Smooth muscle cell (in vitro differentiated cells): Measurements from ENCODE around the gene ARMCX5. TPM values are rescaled to one million over a fixed set of nuclear protein-coding genes. Genes with fewer than 3 reads are reported as not detected.
A peak's percentile ranks its signal among the peaks of the same experiment; 100 is the strongest.

ENCODE experiments used
- DNase-seq: peaks from one replicate; lab custom pipeline; 2025; ENCODE audit not compliant: unreplicated experiment; lab: John Stamatoyannopoulos, UW
- H2AFZ ChIP-seq: fragments of 200-600 bp; sonication (generic); 2 replicates; pipeline ENCODE4 v1.6.0; 2016; ENCODE audit warnings: antibody characterized with exemption, low read depth, mild to moderate bottlenecking
- H3F3A ChIP-seq: fragments of 200-600 bp; sonication (generic); 2 replicates; pipeline ENCODE4 v1.6.0; 2017; ENCODE audit warnings: antibody characterized with exemption, low read depth
- H3K27ac ChIP-seq: fragments of 200-600 bp; sonication (generic); 2 replicates; pipeline ENCODE4 v1.5.1; 2016; ENCODE audit warnings: low read depth, mild to moderate bottlenecking
- H3K27me3 ChIP-seq: fragments of 200-600 bp; sonication (generic); 2 replicates; pipeline ENCODE4 v1.6.1; 2016; ENCODE audit warnings: low read depth, mild to moderate bottlenecking
- H3K36me3 ChIP-seq: fragments of 200-600 bp; sonication (generic); 2 replicates; pipeline ENCODE4 v1.5.1; 2016; ENCODE audit warnings: low read depth
- H3K4me1 ChIP-seq: fragments of 200-600 bp; sonication (generic); 2 replicates; pipeline ENCODE4 v1.5.1; 2016; ENCODE audit warnings: low read depth
- H3K4me2 ChIP-seq: fragments of 200-600 bp; sonication (generic); 2 replicates; pipeline ENCODE4 v1.6.0; 2016; ENCODE audit warnings: mild to moderate bottlenecking
- H3K4me3 ChIP-seq: fragments of 200-600 bp; sonication (generic); 2 replicates; pipeline ENCODE4 v1.5.1; 2016; ENCODE audit warnings: mild to moderate bottlenecking
- H3K79me2 ChIP-seq: fragments of 200-600 bp; sonication (generic); 2 replicates; pipeline ENCODE4 v1.6.0; 2016; ENCODE audit warnings: low read depth, mild to moderate bottlenecking
- H3K9ac ChIP-seq: fragments of 200-600 bp; sonication (generic); 2 replicates; pipeline ENCODE4 v1.6.0; 2016; ENCODE audit warnings: low read depth
- H3K9me3 ChIP-seq: fragments of 200-600 bp; sonication (generic); replicated peaks from 2 replicates; pipeline ENCODE4 v1.5.1; 2016; ENCODE audit warnings: low read depth
- H4K20me1 ChIP-seq: fragments of 200-600 bp; sonication (generic); 2 replicates; pipeline ENCODE4 v1.6.0; 2016; ENCODE audit warnings: low read depth
- CTCF ChIP-seq: fragments of 200-600 bp; sonication (generic); IDR thresholded peaks from 2 replicates; pipeline ENCODE4 v1.5.1; 2017; ENCODE audit warnings: borderline replicate concordance, mild to moderate bottlenecking, antibody characterized with exemption; ENCODE audit not compliant: insufficient read depth, poor library complexity, severe bottlenecking
- WGBS: methylation state at CpG from one replicate; pipeline ENCODE4 v1.1.7; 2016; ENCODE audit warnings: low lambda C conversion rate; 5-methylcytosine and 5-hydroxymethylcytosine counted together
- polyA plus RNA-seq: library from polyadenylated mRNA; unstranded; fragments of >200 nt; fragmentation: Nextera tagmentation; extraction: Ambion mirVana; gene quantifications from 2 replicates; pipeline ENCODE4 v1.2.1, GENCODE V29; 2016
- total RNA-seq: library from RNA; depleted of rRNA; stranded (reverse); fragments of >200 nt; gene quantifications from 2 replicates; pipeline ENCODE4 v1.2.3, GENCODE V29; 2014

ARMCX5 gene
- total and polyA plus RNA-seq, 2 experiments from 2014 or later, result 5.7 to 12.9 TPM

- no peak overlapping the region for H3K4me2 ChIP-seq
- WGBS, result 42% methylated on average over 1 of the region's 1 CpG
- H3K27ac ChIP-seq, result no peak overlapping the region
- H3K36me3 ChIP-seq, result no peaks in the 10 kb centered on the region
- H3K9ac ChIP-seq, result no peak overlapping the region
- no peak for DNase-seq
- no peak for TF ChIP-seq CTCF
- H3K79me2 ChIP-seq, result no peaks in the 10 kb centered on the region
- no peaks in the 10 kb centered on the region for H4K20me1 ChIP-seq
- H3K4me1 ChIP-seq, result no peaks in the 10 kb centered on the region
- H3K9me3 ChIP-seq, result no peaks in the 10 kb centered on the region
- no peaks in the 10 kb centered on the region for H3K27me3 ChIP-seq
- no peak overlapping the region for H2AFZ ChIP-seq
- H3K4me3 ChIP-seq, result no peak overlapping the region
- H3F3A ChIP-seq, result no peaks in the 10 kb centered on the region
Observed at GRCh38 chrX:102580891-102581290, 18.4 kb upstream of the ARMCX5 start.

- no peak overlapping the region for H3K9ac ChIP-seq
- WGBS, result 76% methylated on average over 2 of the region's 2 CpGs
- H3K79me2 ChIP-seq, result no peaks in the 10 kb centered on the region
- H4K20me1 ChIP-seq, result no peaks in the 10 kb centered on the region
- H2AFZ ChIP-seq, result no peak overlapping the region
- no peaks in the 10 kb centered on the region for H3F3A ChIP-seq
- no peak for DNase-seq
- no peak overlapping the region for H3K27ac ChIP-seq
- no peaks in the 10 kb centered on the region for H3K9me3 ChIP-seq
- no peak overlapping the region for H3K4me2 ChIP-seq
- no peak for TF ChIP-seq CTCF
- no peaks in the 10 kb centered on the region for H3K4me1 ChIP-seq
- H3K4me3 ChIP-seq, result no peak overlapping the region
- H3K27me3 ChIP-seq, result no peaks in the 10 kb centered on the region
- no peaks in the 10 kb centered on the region for H3K36me3 ChIP-seq
Observed at GRCh38 chrX:102593367-102593766, 5.9 kb upstream of the ARMCX5 start.

GRCh38 chrX:102599951-102600579 lies 750 bp downstream of the ARMCX5 start:
- H3K9ac ChIP-seq, result peak overlapping the region; percentile 62
- no peaks in the 10 kb centered on the region for H4K20me1 ChIP-seq
- H3K79me2 ChIP-seq, result no peaks in the 10 kb centered on the region
- H3K4me3 ChIP-seq, result peak overlapping the region; percentile 76
- H3K27ac ChIP-seq, result peak overlapping the region; percentile 62
- peak overlapping the region; percentile 85 for H2AFZ ChIP-seq
- H3K27me3 ChIP-seq, result no peaks in the 10 kb centered on the region
- H3K36me3 ChIP-seq, result no peaks in the 10 kb centered on the region
- peak overlapping the region; percentile 86 for H3K4me2 ChIP-seq
- no peaks in the 10 kb centered on the region for H3K9me3 ChIP-seq
- TF ChIP-seq CTCF, result no peak
- H3F3A ChIP-seq, result no peaks in the 10 kb centered on the region
- DNase-seq, result no peak
- 32% methylated on average over 6 of the region's 6 CpGs for WGBS
- H3K4me1 ChIP-seq, result no peaks in the 10 kb centered on the region

- no peak overlapping the region for H3K4me3 ChIP-seq
- peaks cover 8% of the 10 kb centered on the region for H3K79me2 ChIP-seq
- H3F3A ChIP-seq, result no peaks in the 10 kb centered on the region
- TF ChIP-seq CTCF, result no peak
- H3K9ac ChIP-seq, result no peak overlapping the region
- H4K20me1 ChIP-seq, result peaks cover 5% of the 10 kb centered on the region
- no peak overlapping the region for H3K27ac ChIP-seq
- no peak overlapping the region for H3K4me2 ChIP-seq
- H3K9me3 ChIP-seq, result no peaks in the 10 kb centered on the region
- H2AFZ ChIP-seq, result no peak overlapping the region
- no peaks in the 10 kb centered on the region for H3K4me1 ChIP-seq
- no peaks in the 10 kb centered on the region for H3K27me3 ChIP-seq
- 75% methylated on average over 1 of the region's 1 CpG for WGBS
- no peaks in the 10 kb centered on the region for H3K36me3 ChIP-seq
- DNase-seq, result no peak
Observed at GRCh38 chrX:102604327-102604726, 5.0 kb downstream of the ARMCX5 start.
